SK-N-MC (cell line): Measurements from ENCODE around the gene PIGW.
A peak's percentile ranks its signal among the peaks of the same experiment; 100 is the strongest.

Source experiments
- DNase-seq: peaks from one replicate; pipeline ENCODE4 v3.0.0-alpha.2; 2011; ENCODE audit warnings: low read depth, low spot score
- H3K27ac ChIP-seq: fragments of 200-600 bp; sonication (generic); 2 replicates; pipeline ENCODE4 v1.5.1; 2016; ENCODE audit warnings: mixed run types
- H3K36me3 ChIP-seq: fragments of 200-600 bp; sonication (generic); 2 replicates; pipeline ENCODE4 v1.6.1; 2017; ENCODE audit warnings: antibody characterized with exemption, low read length, mixed read lengths; ENCODE audit not compliant: insufficient read depth
- H3K4me3 ChIP-seq: fragments of 200-600 bp; sonication (generic); 2 replicates; pipeline ENCODE4 v1.5.1; 2016
- H3K9ac ChIP-seq: fragments of 200-600 bp; sonication (generic); 2 replicates; pipeline ENCODE4 v1.8.0; 2017; ENCODE audit warnings: mixed run types, mixed read lengths; ENCODE audit not compliant: insufficient read length
- H3K9me3 ChIP-seq: fragments of 200-600 bp; sonication (generic); 2 replicates; pipeline ENCODE4 v1.6.1; 2017; ENCODE audit warnings: low read depth, mild to moderate bottlenecking, antibody characterized with exemption, low read length, moderate library complexity, mixed read lengths
- EZH2 ChIP-seq: fragments of 200-600 bp; sonication (generic); IDR thresholded peaks from one replicate; pipeline ENCODE4 v1.6.1; 2017; ENCODE audit warnings: antibody characterized with exemption
- FOXP2 ChIP-seq: optimal IDR thresholded peaks from 2 replicates; pipeline ENCODE3; 2011; ENCODE audit warnings: mild to moderate bottlenecking, moderate library complexity; ENCODE audit not compliant: insufficient read depth; ENCODE audit errors: extremely low read length, control extremely low read depth
- POLR2AphosphoS5 ChIP-seq: IDR thresholded peaks from 2 replicates; pipeline ENCODE4 v1.6.1; 2012; ENCODE audit warnings: mild to moderate bottlenecking, low read depth, low read length, borderline replicate concordance

Gene PIGW

DNA sequence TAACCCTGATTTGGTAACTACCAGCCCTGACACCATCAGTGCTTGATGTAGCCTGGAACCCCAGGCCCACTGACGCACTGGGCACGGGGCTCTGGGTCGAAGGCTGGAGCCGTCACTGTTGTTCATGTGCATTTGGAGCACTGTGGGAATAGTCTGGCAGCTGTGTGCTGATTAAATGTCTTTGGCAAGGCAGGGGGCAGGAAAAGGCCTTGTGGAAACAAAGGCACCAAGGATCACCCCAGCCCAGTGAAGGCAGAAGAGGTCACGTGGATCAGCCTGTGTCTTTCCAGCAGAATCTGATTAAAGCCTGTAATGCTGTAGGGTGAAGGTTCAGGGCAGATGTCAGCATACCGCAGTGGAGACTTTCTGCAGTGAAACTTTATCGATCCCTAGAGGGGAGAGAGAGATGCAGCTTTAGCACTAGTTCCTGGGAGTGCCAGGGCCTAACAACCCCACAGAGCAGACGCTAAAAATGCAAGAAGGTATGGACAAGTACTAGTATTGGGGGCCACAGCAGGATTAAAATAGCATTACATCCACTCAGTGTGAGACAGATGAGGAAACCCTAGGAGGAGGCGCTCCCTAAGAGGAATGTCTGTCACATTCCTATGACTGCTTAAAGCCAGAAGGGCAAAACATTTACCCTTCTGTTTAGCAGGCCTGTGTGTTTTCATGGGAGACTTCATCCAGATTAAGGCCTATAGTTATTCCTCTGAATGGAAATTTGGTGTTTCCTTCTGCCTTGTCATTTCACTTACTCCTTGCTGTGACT is 38.6 kb upstream of the PIGW start:
- Histone ChIP-seq H3K9ac (no peak overlapping the region), H3K4me3 (no peak overlapping the region), H3K36me3 (peaks cover 78% of the 10 kb centered on the region), H3K9me3 (no peaks in the 10 kb centered on the region), H3K27ac (no peak overlapping the region)
- no peak for DNase-seq
- TF ChIP-seq EZH2 (no peak), POLR2AphosphoS5 (no peak), FOXP2 (no peak)

DNA sequence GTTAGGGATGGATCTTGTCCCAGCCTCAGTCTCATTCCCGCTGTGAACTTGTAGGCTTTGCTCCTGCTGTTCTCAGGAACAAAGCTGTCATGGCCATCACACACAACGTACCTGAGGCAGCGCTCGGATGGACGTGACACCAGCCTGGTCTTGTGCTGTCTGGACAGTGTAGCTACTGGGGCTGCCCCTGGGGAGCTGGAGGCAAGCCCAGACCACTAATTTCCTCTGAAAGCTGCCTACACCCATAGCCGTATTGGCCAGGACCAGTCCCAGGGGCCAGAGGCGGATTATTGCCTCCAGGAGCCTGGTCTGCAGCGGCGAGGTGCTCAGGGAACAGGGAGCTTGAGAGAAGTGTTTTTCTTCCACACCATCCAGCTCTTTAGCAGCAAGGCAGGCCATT is 36.6 kb upstream of the PIGW start:
- Histone ChIP-seq H3K27ac (no peak overlapping the region), H3K4me3 (no peak overlapping the region), H3K9ac (no peak overlapping the region), H3K9me3 (no peaks in the 10 kb centered on the region), H3K36me3 (peaks cover 76% of the 10 kb centered on the region)
- DNase-seq = no peak
- TF ChIP-seq POLR2AphosphoS5 = no peak
- TF ChIP-seq FOXP2 = no peak
- no peak for TF ChIP-seq EZH2

DNA sequence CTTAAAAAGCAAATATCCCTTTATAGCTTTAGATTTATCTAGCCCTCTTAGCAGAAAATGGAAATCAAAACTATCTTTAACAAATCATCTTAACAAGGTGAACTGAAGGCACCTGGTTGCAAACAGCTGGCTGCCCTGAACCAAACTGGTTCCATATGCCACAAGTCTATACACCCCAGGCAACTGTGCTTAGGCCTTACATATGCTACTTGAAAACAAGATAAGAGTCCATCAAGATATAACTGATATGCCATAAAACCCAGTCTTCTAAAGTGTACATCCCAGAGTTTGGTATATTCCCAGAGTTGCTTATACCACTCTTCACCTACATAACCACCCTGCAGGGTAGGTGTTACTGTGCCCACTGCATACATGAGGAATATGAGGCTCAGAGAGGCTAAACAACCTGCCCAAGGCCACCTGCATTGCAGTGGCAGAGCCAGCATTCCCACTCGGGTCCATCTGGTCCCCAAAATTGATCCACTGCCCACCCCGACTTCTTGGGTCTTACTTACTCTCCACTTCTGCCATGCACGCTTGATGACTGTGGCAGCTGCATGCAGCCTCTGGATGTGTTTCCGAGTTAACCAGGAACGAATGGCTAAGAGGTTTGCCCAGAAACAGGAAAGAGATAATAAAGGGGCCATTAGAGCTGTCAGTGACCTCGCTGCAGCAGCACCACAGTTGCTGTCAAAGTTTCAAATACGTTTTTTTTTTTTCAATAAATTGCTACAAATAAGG is 36.1 kb upstream of the PIGW start:
- H3K27ac ChIP-seq = no peak overlapping the region
- no peak for TF ChIP-seq FOXP2
- TF ChIP-seq EZH2 = no peak
- TF ChIP-seq POLR2AphosphoS5 = no peak
- H3K36me3 ChIP-seq = peaks cover 76% of the 10 kb centered on the region
- H3K9ac ChIP-seq = no peak overlapping the region
- H3K4me3 ChIP-seq = no peak overlapping the region
- no peak for DNase-seq
- no peaks in the 10 kb centered on the region for H3K9me3 ChIP-seq

DNA sequence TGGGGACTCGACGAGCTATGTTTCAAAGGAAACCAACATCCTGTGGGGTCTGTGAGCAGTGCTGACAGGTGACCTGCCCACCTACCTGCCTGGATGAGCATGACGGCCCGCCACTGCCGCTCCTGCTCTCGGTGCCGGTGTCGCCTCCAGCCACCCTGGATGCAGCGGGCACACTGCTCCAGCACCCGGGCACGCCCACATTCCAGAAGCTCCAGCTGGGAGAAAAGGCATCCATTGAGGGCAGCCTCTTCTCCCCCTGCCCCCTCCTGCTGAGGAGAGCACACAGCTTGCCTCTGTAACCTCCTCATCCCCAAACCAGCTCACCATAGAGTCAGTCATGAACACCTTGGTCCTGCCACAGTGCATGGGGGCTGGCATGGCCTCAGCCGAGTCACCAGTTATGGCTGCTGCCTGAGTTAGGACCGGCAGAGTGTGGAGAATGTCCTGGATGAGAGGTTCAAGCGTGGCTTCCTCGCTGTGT is 34.0 kb upstream of the PIGW start:
- H3K27ac ChIP-seq = no peak overlapping the region
- DNase-seq = no peak
- H3K36me3 ChIP-seq = peaks cover 75% of the 10 kb centered on the region

DNA sequence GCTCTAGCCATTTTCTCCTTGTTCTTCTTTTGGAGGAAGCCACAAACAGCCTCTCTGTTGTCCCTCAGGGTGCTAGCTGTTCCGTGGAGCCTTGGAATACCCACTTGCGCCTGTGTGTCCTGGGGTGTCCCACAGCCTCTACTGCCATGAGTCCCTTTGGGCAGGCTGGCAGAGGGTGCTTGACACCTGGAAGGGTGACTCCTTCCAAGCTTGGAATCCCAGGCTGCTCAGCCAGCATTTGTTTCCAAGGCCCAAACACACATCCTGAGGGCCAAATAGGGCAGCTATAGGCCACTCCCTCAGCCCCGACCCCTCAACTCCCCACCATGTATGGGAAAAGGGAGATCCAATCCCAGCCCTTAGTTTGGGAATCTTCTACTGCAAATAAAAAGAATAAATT is 33.4 kb upstream of the PIGW start:
- H3K9me3 ChIP-seq = no peaks in the 10 kb centered on the region
- H3K36me3 ChIP-seq = peaks cover 75% of the 10 kb centered on the region
- no peak overlapping the region for H3K9ac ChIP-seq
- no peak overlapping the region for H3K27ac ChIP-seq
- TF ChIP-seq FOXP2 (no peak), POLR2AphosphoS5 (no peak), EZH2 (no peak)
- H3K4me3 ChIP-seq = no peak overlapping the region
- DNase-seq = no peak

More for the DNA sequence above, 34.0 kb upstream of the PIGW start:
- Histone ChIP-seq H3K9me3 (no peaks in the 10 kb centered on the region), H3K9ac (no peak overlapping the region), H3K4me3 (no peak overlapping the region)
- TF ChIP-seq POLR2AphosphoS5 (no peak), FOXP2 (no peak), EZH2 (no peak)

DNA sequence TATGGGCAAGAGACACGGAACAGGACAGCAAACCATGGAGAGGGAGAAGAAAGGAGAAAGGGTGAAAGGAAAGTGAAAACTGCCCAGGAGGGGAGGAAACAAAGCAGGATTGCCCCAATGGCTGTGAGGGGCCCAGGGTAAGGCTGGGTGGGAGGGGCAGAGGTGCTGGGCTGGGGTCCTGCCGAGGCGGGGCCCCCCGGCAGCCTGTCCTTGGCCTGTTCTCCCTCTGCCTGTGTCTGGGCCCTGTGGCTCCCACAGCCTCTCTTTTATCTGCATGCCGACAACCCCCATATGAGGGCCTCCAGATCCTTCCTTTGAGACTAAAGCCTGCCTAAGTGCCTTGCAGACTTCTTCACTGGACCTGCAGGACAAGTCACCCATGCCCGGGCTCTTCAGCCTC is 32.8 kb upstream of the PIGW start:
- no peaks in the 10 kb centered on the region for H3K9me3 ChIP-seq
- H3K27ac ChIP-seq = no peak overlapping the region
- H3K4me3 ChIP-seq = no peak overlapping the region
- H3K36me3 ChIP-seq = peaks cover 75% of the 10 kb centered on the region
- DNase-seq = no peak
- TF ChIP-seq POLR2AphosphoS5 = no peak
- no peak for TF ChIP-seq EZH2
- no peak for TF ChIP-seq FOXP2
- no peak overlapping the region for H3K9ac ChIP-seq

DNA sequence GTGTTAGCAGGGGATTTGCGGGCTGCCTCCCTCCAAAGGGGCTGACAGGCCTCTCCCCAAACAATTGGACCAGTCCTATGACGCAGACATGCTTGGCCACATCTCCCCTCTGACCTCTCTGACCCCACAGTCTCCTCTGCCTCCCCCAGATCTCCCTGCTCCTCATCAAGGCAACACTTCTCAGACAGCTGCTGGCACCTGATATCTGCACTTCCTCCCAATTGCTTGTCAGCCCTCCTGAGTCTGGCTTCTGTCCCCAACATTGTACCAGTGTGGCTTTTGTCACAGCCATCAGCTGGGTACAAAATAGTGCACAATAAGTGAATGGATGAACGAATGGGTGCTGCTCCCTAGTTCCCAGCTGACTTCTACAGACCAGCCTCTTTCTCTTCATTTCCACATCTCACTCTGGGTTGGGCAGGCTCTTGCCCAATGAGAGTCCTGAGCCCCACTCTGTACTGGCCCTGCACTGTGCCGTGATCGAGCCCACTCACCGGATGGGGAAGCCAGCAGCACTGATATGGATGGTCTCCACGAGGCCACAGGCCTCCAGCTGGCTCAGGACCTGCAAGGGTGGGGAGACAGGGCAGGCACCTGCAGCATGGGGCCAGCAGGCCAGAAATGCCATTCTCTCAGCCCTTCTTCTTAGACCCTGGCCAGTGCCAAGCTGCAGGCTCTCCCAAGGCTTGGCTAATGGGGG is 31.2 kb upstream of the PIGW start:
- Histone ChIP-seq H3K36me3 (peaks cover 76% of the 10 kb centered on the region), H3K27ac (no peak overlapping the region)

DNA sequence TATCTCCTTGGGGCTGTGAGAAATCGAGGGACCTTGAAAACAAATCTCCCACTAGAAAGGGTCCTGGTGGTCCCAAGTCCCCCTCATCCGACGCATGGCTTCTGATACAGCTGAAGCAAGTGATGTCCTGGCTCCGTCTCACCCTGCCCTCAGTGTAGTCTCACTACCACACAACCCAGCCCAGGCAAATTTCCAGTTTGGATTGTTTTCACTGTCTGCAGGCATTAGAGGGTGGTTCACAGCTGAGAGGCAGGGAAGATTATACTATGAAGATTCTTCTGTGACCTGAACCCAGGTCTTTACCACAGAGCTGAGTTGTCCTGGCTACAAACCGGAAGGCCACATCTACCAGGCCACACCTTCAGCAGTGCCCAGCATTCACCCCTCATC is 30.6 kb upstream of the PIGW start:
- TF ChIP-seq EZH2 (no peak), FOXP2 (no peak), POLR2AphosphoS5 (no peak)
- Histone ChIP-seq H3K4me3 (no peak overlapping the region), H3K9ac (no peak overlapping the region), H3K9me3 (no peaks in the 10 kb centered on the region), H3K36me3 (peaks cover 73% of the 10 kb centered on the region), H3K27ac (no peak overlapping the region)
- DNase-seq = no peak

More for the DNA sequence above, 31.2 kb upstream of the PIGW start:
- H3K4me3 ChIP-seq = no peak overlapping the region
- no peak for TF ChIP-seq EZH2
- peak; percentile 10; the same call in 1 of the 2 replicates for TF ChIP-seq POLR2AphosphoS5
- no peak for TF ChIP-seq FOXP2
- no peak overlapping the region for H3K9ac ChIP-seq
- no peak for DNase-seq
- H3K9me3 ChIP-seq = no peaks in the 10 kb centered on the region
